HepG2 (cell line): ENCODE data around the gene POLR3GL. TPM values are rescaled to one million over a fixed set of nuclear protein-coding genes. Genes with fewer than 3 reads are reported as not detected.

Experiments used
- ATAC-seq: fragments of 200-7000 bp; cut with Tn5 transposase; 3 replicates; pipeline ENCODE4 v1.9.1; 2020; ENCODE audit warnings: mild to moderate bottlenecking, moderate library complexity
- BruUV-seq: library from RNA; stranded (reverse); fragments of 400-500 nt; replicated peaks from 2 replicates; lab custom pipeline; 2021; lab: Mats Ljungman, UMichigan
- CTCF ChIA-PET: fragments of 300-600 bp; formaldehyde crosslinking; extraction: SDS; loops from one replicate; lab custom pipeline; 2021; ENCODE audit warnings: low total read pairs, inconsistent platforms, low intra/inter-chr PET ratio; lab: Yijun Ruan, JAX
- POLR2A ChIA-PET: fragments of 350-600 bp; sonication (Branson Sonifier 250); formaldehyde crosslinking; loops from one replicate; lab custom pipeline; 2020; ENCODE audit warnings: antibody characterized with exemption, inconsistent platforms; lab: Yijun Ruan, JAX
- DNase-seq: peaks from one replicate; pipeline ENCODE4 v3.0.0-alpha.2; 2015; ENCODE audit warnings: low spot score
- FAIRE-seq: peaks from 3 replicates; lab custom pipeline; 2011; peaks lifted over from hg19 to GRCh38; lab: Jason Lieb, UNC
- H2AFZ ChIP-seq: one replicate; pipeline ENCODE4 v1.6.1; 2011; ENCODE audit warnings: low read length, inconsistent platforms
- H3K27ac ChIP-seq: fragments of 300-600 bp; 3 replicates; pipeline ENCODE4 v1.8.0; 2011; ENCODE audit warnings: mixed run types, mild to moderate bottlenecking, mixed read lengths, low read length, inconsistent platforms; ENCODE audit not compliant: insufficient read depth; ENCODE audit errors: extremely low read length
- H3K27me3 ChIP-seq, 2 experiments: fragments of 200-600 bp in 1 of 2; 2 replicates in 1 of 2; 3 replicates in 1 of 2; pipeline versions ENCODE4 v1.6.0 to v1.8.0; 2011; ENCODE audit warnings: low read length in 2 of 2, mild to moderate bottlenecking in 2 of 2, moderate library complexity in 2 of 2, inconsistent platforms in 1 of 2; ENCODE audit not compliant: insufficient read depth in 2 of 2, control insufficient read depth in 1 of 2
- H3K36me3 ChIP-seq, 2 experiments: fragments of 200-600 bp in 1 of 2; replicated peaks in 1 of 2; 2 replicates in 1 of 2; 3 replicates in 1 of 2; pipeline versions ENCODE4 v1.5.1 to v1.8.0; 2011; ENCODE audit warnings: low read length in 2 of 2, inconsistent platforms in 1 of 2; ENCODE audit not compliant: insufficient read depth in 2 of 2, control insufficient read depth in 1 of 2
- H3K4me1 ChIP-seq: 2 replicates; pipeline ENCODE4 v1.5.1; 2012; ENCODE audit warnings: low read length, inconsistent platforms; ENCODE audit not compliant: insufficient read depth
- H3K4me2 ChIP-seq: 2 replicates; pipeline ENCODE4 v1.6.0; 2011; ENCODE audit warnings: low read depth, low read length, inconsistent platforms
- H3K4me3 ChIP-seq, 3 experiments: fragments of 200-600 bp in 1 of 3; sonication (generic), shearing (Covaris generic) in 1 of 3; replicated peaks in 1 of 3; 2 replicates each; pipeline ENCODE4 v1.5.1; 2011 to 2016; ENCODE audit warnings: low read length in 3 of 3, inconsistent platforms in 2 of 3, low read depth in 2 of 3, mild to moderate bottlenecking in 2 of 3, control low read depth in 1 of 3, mixed read lengths in 1 of 3; ENCODE audit not compliant: insufficient read depth in 1 of 3
- H3K79me2 ChIP-seq: one replicate; pipeline ENCODE4 v1.6.1; 2011; ENCODE audit warnings: low read length, inconsistent platforms; ENCODE audit not compliant: insufficient read depth
- H3K9ac ChIP-seq: 2 replicates; pipeline ENCODE4 v1.6.0; 2011; ENCODE audit warnings: mild to moderate bottlenecking, low read depth, low read length, inconsistent platforms; ENCODE audit not compliant: insufficient read depth
- H3K9me3 ChIP-seq: 2 replicates; pipeline ENCODE4 v1.5.1; 2012; ENCODE audit warnings: mild to moderate bottlenecking, low read length
- H4K20me1 ChIP-seq: 2 replicates; pipeline ENCODE4 v1.6.0; 2011; ENCODE audit warnings: inconsistent platforms, mild to moderate bottlenecking, low read length, moderate library complexity; ENCODE audit not compliant: insufficient read depth
- CHD4 ChIP-seq: fragments of 200-600 bp; sonication (generic); IDR thresholded peaks from 2 replicates; pipeline ENCODE4 v1.7.0; 2017; ENCODE audit warnings: mild to moderate bottlenecking, low read length, borderline replicate concordance
- KDM1A ChIP-seq: IDR thresholded peaks from 2 replicates; pipeline ENCODE4 v1.6.1; 2016; ENCODE audit warnings: missing compliant biosample characterization
- MAFG ChIP-seq: sonication (generic); formaldehyde crosslinking; IDR thresholded peaks from 2 replicates; pipeline ENCODE4 v1.5.1; 2020; ENCODE audit warnings: mild to moderate bottlenecking, missing genetic modification reagents
- MAZ ChIP-seq, 2 experiments: sonication (generic) in 1 of 2; formaldehyde crosslinking in 1 of 2; IDR thresholded peaks; 2 replicates each; pipeline versions ENCODE4 v1.5.0 to v1.6.1; 2012 to 2020; ENCODE audit warnings: low read depth in 2 of 2, mild to moderate bottlenecking in 2 of 2, borderline replicate concordance in 1 of 2, improper control_type of control experiment in 1 of 2, low read length in 1 of 2, missing genetic modification reagents in 1 of 2, moderate library complexity in 1 of 2
- SNAPC2 ChIP-seq: sonication (generic); formaldehyde crosslinking; IDR thresholded peaks from 2 replicates; pipeline ENCODE4 v1.8.1; 2022; ENCODE audit warnings: mild to moderate bottlenecking, missing genetic modification reagents
- WGBS: methylation state at CpG from one replicate; pipeline ENCODE4 v1.1.6; 2017; ENCODE audit warnings: low lambda C conversion rate; 5-methylcytosine and 5-hydroxymethylcytosine counted together
- in situ Hi-C: cut with HindIII; loops from 2 replicates; pipeline ENCODE4 v1.10.0; 2017; ENCODE audit warnings: low pct_unique_long_range_greater_than_20kb; ENCODE audit not compliant: extremely low pct_ligation_motif_present
- intact Hi-C: fragments of 100-400 bp; cut with micrococcal nuclease; formaldehyde crosslinking; loops from one replicate; pipeline ENCODE4 v1.10.0; 2022; ENCODE audit not compliant: unreplicated experiment
- polyA plus RNA-seq, 8 experiments: library from polyadenylated mRNA; depleted of rRNA in 3 of 8; stranded (reverse) in 7 of 8; unstranded in 1 of 8; fragments of >200 nt; fragmentation: Illumina TruSeq in 4 of 8; extraction: Trizol in 4 of 8; gene quantifications; 2 replicates each; pipeline versions ENCODE4 v1.2.1 to v1.2.3, GENCODE V29; 2011 to 2016; ENCODE audit warnings: low read depth in 4 of 8, missing spikeins in 1 of 8, mixed read lengths in 1 of 8; ENCODE audit not compliant: insufficient read depth in 1 of 8
- total RNA-seq, 5 experiments: library from RNA; depleted of rRNA; stranded (reverse); fragments of >200 nt; fragmentation: Illumina TruSeq; extraction: Trizol; gene quantifications; 2 replicates each; pipeline ENCODE4 v1.2.3, GENCODE V29; 2016; ENCODE audit warnings: low read depth in 1 of 5
- TF ChIP-seq, protein P1 (sequence below): sonication (generic); formaldehyde crosslinking; IDR thresholded peaks from 2 replicates; pipeline ENCODE4 v1.4.0; 2020; ENCODE audit warnings: missing genetic modification reagents, borderline replicate concordance
- TF ChIP-seq, protein P2 (sequence below): sonication (generic); IDR thresholded peaks from 2 replicates; pipeline ENCODE4 v1.6.1; 2016; ENCODE audit warnings: low read depth, borderline replicate concordance

Gene POLR3GL
- total and polyA plus RNA-seq, 2 of the 13 experiments (the other 11 are each of a cell fraction or from before 2014, with no cell fraction given), result 11.5 to 12.4 TPM

DNA sequence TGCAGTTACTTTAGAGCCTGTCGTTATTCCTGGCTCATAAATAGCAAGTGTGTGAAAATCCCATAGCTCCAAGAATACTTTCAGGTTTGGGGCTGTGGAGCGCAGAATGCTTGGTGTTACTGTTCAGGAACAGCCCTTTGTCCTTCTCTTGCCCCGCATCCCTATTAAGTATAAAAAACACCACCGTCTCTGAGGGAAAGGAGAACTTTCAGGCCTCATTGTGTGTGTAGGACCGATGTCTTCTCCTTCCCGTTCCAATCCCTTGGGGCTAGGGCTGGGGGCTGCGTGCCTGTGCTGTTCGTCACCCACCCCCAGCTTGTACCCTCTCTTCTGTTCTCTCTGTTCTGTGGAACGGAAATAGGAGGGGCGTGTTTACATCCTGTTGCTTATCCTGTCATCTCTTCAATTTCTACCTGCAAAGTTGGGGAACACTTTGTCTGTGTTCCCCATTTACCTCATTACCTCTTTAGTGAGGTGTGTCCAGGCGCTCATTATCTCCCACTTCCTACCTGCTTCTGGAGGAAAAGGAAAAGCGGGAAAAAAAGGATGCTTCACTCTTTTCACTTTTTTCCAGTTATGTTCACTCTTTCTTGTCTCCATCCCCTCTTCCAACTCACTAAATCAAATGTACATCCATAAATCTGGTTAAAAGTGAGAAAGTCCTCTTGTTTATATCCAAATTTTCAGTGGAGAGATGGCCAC, 32.7 kb downstream of the POLR3GL start (continued):
- TF ChIP-seq, protein P1, sequence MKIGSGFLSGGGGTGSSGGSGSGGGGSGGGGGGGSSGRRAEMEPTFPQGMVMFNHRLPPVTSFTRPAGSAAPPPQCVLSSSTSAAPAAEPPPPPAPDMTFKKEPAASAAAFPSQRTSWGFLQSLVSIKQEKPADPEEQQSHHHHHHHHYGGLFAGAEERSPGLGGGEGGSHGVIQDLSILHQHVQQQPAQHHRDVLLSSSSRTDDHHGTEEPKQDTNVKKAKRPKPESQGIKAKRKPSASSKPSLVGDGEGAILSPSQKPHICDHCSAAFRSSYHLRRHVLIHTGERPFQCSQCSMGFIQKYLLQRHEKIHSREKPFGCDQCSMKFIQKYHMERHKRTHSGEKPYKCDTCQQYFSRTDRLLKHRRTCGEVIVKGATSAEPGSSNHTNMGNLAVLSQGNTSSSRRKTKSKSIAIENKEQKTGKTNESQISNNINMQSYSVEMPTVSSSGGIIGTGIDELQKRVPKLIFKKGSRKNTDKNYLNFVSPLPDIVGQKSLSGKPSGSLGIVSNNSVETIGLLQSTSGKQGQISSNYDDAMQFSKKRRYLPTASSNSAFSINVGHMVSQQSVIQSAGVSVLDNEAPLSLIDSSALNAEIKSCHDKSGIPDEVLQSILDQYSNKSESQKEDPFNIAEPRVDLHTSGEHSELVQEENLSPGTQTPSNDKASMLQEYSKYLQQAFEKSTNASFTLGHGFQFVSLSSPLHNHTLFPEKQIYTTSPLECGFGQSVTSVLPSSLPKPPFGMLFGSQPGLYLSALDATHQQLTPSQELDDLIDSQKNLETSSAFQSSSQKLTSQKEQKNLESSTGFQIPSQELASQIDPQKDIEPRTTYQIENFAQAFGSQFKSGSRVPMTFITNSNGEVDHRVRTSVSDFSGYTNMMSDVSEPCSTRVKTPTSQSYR (CRISPR knock-in tag), result no peak
- 0 out of 2 replicates have a peak, but pooled peaks have one; percentile 13 for TF ChIP-seq KDM1A (CRISPR knock-in tag)
- no peak for TF ChIP-seq MAZ (IDR thresholded peaks at IDR 0.05; ENCODE audit: borderline replicate concordance, low read depth, low read length)
- no peak for TF ChIP-seq MAZ (CRISPR knock-in tag; IDR thresholded peaks at IDR 0.05; ENCODE audit: low read depth)

DNA sequence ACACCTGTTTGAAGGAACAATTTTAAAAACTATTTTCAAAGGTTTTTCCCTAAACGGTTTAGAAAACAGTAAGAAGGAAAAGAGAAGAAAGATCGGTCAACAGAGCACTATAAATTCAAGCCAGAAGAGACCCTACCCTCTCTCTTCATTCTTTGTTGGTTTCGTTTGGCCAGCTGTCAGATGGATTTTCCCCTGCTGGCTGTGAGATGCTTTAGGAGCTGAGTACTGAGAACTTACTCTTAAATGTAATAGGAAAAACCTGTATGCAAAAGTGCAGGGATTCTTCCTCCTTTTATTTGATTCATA, 33.2 kb downstream of the POLR3GL start:
- no peaks in the 10 kb centered on the region for H3K9me3 ChIP-seq
- ChIA-PET CTCF (no interaction called here), POLR2A (interaction anchor here (0.6 to 2.9 kb wide), 5 partner anchors 8 to 70 kb away, joined by 3 to 10 read pairs (median 4); partner anchors contain the start of genes ANKRD34A, POLR3GL and RBM8A)
- FAIRE-seq, result no peak
- no peak for DNase-seq
- TF ChIP-seq SNAPC2 (CRISPR knock-in tag) (peak; percentile 14; the same call in 1 of the 2 replicates), CHD4 (no peak), MAFG (CRISPR knock-in tag) (no peak)
- TF ChIP-seq, protein P2, sequence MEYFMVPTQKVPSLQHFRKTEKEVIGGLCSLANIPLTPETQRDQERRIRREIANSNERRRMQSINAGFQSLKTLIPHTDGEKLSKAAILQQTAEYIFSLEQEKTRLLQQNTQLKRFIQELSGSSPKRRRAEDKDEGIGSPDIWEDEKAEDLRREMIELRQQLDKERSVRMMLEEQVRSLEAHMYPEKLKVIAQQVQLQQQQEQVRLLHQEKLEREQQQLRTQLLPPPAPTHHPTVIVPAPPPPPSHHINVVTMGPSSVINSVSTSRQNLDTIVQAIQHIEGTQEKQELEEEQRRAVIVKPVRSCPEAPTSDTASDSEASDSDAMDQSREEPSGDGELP, result 0 out of 2 replicates have a peak, but pooled peaks have one; percentile 10
- in situ Hi-C loops, result no loop called here
- H2AFZ ChIP-seq, result no peak overlapping the region
- peak overlapping the region in 2 of 3 experiments; percentile 53 to 91; a peak in 2 of 6 replicates for H3K4me3 ChIP-seq
- peak overlapping the region; percentile 93; the same call in 1 of the 2 replicates for H3K9ac ChIP-seq
- intact Hi-C loops, result loop anchor here (2.0 kb wide), 1 partner anchor 13 kb away; no protein-coding TSS in a partner anchor
- peaks cover 2 to 22% of the 10 kb centered on the region in 2 experiments; a peak in 3 of 5 replicates for H3K36me3 ChIP-seq
- peak overlapping the region; percentile 94 for H3K27ac ChIP-seq
- BruUV-seq, result no TSS peak
- peak overlapping the region; percentile 83 for H3K4me2 ChIP-seq
- peaks cover 56% of the 10 kb centered on the region for H3K4me1 ChIP-seq
- ATAC-seq, result no peak
- no peaks in the 10 kb centered on the region; a peak in 1 of 5 replicates for H3K27me3 ChIP-seq
- 55% methylated on average over 3 of the region's 3 CpGs for WGBS
- H3K79me2 ChIP-seq, result peaks cover 33% of the 10 kb centered on the region
- peaks cover 36% of the 10 kb centered on the region for H4K20me1 ChIP-seq
